Measurements from ENCODE around the gene BANP. TPM values are rescaled to one million over a fixed set of nuclear protein-coding genes. Genes with fewer than 3 reads are reported as not detected.

Gene BANP
- total RNA-seq, 1 experiment from 2014 or later: 49.6 TPM

DNA sequence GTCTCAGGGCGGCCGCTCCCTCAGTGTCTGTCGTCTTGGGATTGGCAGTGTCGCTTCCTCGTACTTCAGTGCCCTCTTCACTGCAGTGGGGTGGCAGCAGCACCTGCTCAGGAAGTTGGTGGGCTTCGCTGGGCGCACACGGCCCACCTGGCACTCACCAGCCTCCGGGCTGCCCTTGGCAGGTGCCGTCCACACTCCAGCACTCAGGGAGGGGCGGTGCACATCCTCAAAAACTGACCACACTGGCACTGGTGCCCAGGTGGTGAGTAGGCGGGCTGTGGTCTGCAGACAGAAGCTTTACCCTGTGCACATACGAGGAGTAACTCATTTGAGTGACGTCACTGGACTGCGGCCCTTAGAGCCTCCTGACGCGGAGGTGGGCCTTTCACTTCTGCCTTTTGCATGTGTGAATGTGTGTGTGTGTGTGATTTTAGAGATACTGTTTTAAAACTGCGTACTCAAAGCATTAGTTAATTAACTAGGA is 94.6 kb downstream of the BANP start:
- Mint-ChIP-seq H3K4me3 (ENCODE audit: low read depth, unreplicated experiment) (no peak overlapping the region), H3K9me3 (ENCODE audit: low read depth, unreplicated experiment) (no peaks in the 10 kb centered on the region), H3K4me1 (ENCODE audit: low read depth, unreplicated experiment) (no peaks in the 10 kb centered on the region), H3K36me3 (ENCODE audit: insufficient read depth, unreplicated experiment) (peaks cover 4% of the 10 kb centered on the region), H3K27me3 (ENCODE audit: unreplicated experiment) (no peaks in the 10 kb centered on the region), H3K27ac (ENCODE audit: unreplicated experiment) (no peak overlapping the region)
- TF ChIP-seq, protein P1, sequence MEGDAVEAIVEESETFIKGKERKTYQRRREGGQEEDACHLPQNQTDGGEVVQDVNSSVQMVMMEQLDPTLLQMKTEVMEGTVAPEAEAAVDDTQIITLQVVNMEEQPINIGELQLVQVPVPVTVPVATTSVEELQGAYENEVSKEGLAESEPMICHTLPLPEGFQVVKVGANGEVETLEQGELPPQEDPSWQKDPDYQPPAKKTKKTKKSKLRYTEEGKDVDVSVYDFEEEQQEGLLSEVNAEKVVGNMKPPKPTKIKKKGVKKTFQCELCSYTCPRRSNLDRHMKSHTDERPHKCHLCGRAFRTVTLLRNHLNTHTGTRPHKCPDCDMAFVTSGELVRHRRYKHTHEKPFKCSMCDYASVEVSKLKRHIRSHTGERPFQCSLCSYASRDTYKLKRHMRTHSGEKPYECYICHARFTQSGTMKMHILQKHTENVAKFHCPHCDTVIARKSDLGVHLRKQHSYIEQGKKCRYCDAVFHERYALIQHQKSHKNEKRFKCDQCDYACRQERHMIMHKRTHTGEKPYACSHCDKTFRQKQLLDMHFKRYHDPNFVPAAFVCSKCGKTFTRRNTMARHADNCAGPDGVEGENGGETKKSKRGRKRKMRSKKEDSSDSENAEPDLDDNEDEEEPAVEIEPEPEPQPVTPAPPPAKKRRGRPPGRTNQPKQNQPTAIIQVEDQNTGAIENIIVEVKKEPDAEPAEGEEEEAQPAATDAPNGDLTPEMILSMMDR (IDR thresholded peaks at IDR 0.05; ENCODE audit: unreplicated experiment): no peak
- CTCF ChIA-PET: no interaction called here
- intact Hi-C loops (cut with micrococcal nuclease; ENCODE audit: unreplicated experiment): no loop called here
- DNase-seq: no peak
- BruUV-seq (replicated peaks): no TSS peak

DNA sequence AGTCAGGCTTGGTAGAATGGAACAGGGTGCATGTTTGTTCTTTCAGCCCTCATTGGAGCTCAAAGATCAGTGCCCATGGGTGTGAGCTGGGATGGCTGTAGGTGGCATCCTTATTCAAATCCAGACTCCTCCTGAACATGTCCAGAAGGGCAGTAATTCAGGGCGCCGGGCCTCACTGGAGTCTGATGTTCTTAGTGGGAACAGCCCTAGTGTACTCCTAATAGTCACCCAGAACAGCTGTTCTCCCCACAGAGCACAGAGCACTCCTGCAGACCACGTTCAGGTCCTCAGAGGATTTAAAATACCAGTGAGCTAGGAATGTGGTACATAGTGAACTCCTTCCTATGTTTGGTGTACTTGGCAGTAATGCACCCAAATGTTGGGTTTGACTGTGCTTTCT is 96.2 kb downstream of the BANP start:
- TF ChIP-seq, protein P1 (IDR thresholded peaks at IDR 0.05; ENCODE audit: unreplicated experiment): no peak
- no peaks in the 10 kb centered on the region for H3K27me3 Mint-ChIP-seq (ENCODE audit: unreplicated experiment)
- no peaks in the 10 kb centered on the region for H3K9me3 Mint-ChIP-seq (ENCODE audit: low read depth, unreplicated experiment)
- peaks cover 4% of the 10 kb centered on the region for H3K36me3 Mint-ChIP-seq (ENCODE audit: insufficient read depth, unreplicated experiment)
- no peak for DNase-seq
- intact Hi-C loops (cut with micrococcal nuclease; ENCODE audit: unreplicated experiment): no loop called here
- no peaks in the 10 kb centered on the region for H3K4me1 Mint-ChIP-seq (ENCODE audit: low read depth, unreplicated experiment)
- no peak overlapping the region for H3K4me3 Mint-ChIP-seq (ENCODE audit: low read depth, unreplicated experiment)
- no TSS peak for BruUV-seq (replicated peaks)
- H3K27ac Mint-ChIP-seq (ENCODE audit: unreplicated experiment): no peak overlapping the region
- CTCF ChIA-PET: interaction anchor here (0.6 kb wide), 1 partner anchor 16 kb away, joined by 4 read pairs; no protein-coding TSS in a partner anchor

DNA sequence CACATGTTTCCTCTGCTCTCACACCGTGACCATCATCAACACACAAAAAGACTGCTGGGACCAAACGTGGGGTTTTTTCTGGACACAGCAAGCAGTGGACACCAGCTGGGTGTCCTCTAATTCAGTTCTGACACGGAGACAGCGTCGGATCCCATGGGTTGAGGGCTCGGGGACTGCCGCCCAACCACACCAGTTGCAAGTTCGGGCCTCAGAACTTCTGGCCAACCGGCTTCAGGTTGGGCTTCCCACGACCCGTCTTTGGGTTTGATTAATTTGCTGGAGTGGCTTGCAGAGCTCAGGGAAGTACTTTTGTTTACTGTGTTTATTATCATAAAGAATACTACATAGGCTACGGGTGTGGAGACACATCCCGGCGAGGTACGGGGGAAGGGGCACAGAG is 97.8 kb downstream of the BANP start:
- Mint-ChIP-seq H3K4me3 (ENCODE audit: low read depth, unreplicated experiment) (no peak overlapping the region), H3K27me3 (ENCODE audit: unreplicated experiment) (no peaks in the 10 kb centered on the region), H3K9me3 (ENCODE audit: low read depth, unreplicated experiment) (no peaks in the 10 kb centered on the region), H3K36me3 (ENCODE audit: insufficient read depth, unreplicated experiment) (peaks cover 4% of the 10 kb centered on the region), H3K4me1 (ENCODE audit: low read depth, unreplicated experiment) (no peaks in the 10 kb centered on the region), H3K27ac (ENCODE audit: unreplicated experiment) (no peak overlapping the region)
- no TSS peak for BruUV-seq (replicated peaks)
- intact Hi-C loops (cut with micrococcal nuclease; ENCODE audit: unreplicated experiment): no loop called here
- CTCF ChIA-PET: interaction anchor here (0.6 kb wide), 1 partner anchor 1551 kb away, joined by 8 read pairs; no protein-coding TSS in a partner anchor
- TF ChIP-seq, protein P1 (IDR thresholded peaks at IDR 0.05; ENCODE audit: unreplicated experiment): no peak
- DNase-seq: no peak

DNA sequence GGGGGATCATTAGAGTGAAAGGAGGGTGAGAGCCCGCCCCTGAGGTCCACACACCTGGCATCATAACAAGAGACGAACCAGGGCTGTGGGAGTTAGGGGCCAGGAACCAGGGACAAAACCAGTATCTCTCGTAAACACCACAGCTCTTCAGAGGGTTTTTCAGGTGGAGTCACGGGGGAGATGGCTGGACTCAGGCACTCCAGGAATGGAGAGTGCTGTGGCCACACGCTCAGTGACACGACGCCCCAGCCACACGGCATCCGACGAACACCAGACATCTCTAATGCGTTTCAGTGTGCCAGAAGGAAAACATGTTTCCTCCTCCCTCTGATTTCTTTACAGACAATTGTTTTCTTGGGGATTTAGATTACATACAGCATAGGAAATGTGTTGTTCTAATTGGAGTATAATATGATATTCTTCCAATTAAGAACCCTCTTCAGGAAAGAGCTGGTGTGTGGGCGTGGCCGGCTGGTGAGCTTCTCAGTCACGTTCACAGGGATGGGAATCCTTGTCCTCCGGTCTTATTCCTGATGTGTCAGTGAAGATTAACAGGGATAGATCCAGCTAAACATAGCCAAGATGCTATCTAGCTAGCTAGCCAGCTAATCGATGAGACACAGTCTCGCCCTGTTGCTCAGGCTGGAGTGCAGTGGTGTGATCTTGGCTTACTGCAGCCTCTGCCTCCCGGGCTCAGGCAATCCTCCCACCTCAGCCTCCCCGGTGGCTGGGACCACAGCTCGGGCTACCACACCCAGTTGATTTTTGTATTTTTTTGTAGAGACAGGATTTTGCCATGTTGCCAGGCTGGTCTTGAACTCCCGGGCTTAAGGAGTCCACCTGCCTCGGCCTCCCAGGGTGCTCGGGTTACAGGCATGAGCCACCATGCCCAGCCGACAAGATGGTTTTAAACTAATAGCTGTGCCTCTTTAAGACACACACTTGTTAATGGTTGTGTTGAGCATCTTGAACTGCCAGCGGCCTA is 98.6 kb downstream of the BANP start:
- no peak for DNase-seq
- CTCF ChIA-PET: no interaction called here
- TF ChIP-seq, protein P1 (IDR thresholded peaks at IDR 0.05; ENCODE audit: unreplicated experiment): no peak
- H3K27me3 Mint-ChIP-seq (ENCODE audit: unreplicated experiment): no peaks in the 10 kb centered on the region
- H3K27ac Mint-ChIP-seq (ENCODE audit: unreplicated experiment): no peak overlapping the region
- H3K9me3 Mint-ChIP-seq (ENCODE audit: low read depth, unreplicated experiment): no peaks in the 10 kb centered on the region
- no TSS peak for BruUV-seq (replicated peaks)
- H3K36me3 Mint-ChIP-seq (ENCODE audit: insufficient read depth, unreplicated experiment): peaks cover 4% of the 10 kb centered on the region
- intact Hi-C loops (cut with micrococcal nuclease; ENCODE audit: unreplicated experiment): no loop called here
- no peaks in the 10 kb centered on the region for H3K4me1 Mint-ChIP-seq (ENCODE audit: low read depth, unreplicated experiment)
- no peak overlapping the region for H3K4me3 Mint-ChIP-seq (ENCODE audit: low read depth, unreplicated experiment)

Data from Calu3 (cell line).